Right lobe of liver (tissue), 4 donors: ENCODE measurements around the gene MARK3.

Experiments
- POLR2A ChIP-seq: fragments of 450-650 bp; IDR thresholded peaks from one replicate; pipeline ENCODE4 v1.6.1; 2017; ENCODE audit warnings: antibody characterized with exemption, mild to moderate bottlenecking
- TF ChIP-seq, protein P1 (sequence below), 4 donors: fragments of 200-600 bp in 3 of 4; fragments of 450-650 bp in 1 of 4; IDR thresholded peaks; one replicate each; pipeline versions ENCODE4 v1.5.1 to v1.8.0; 2016 to 2022; ENCODE audit warnings: antibody characterized with exemption in 4 of 4, mild to moderate bottlenecking in 2 of 4
- donor health status: DM: no; HTN: no; CAD: no.
- donor health status: DM: no; HTN: no; CAD: no.
- donor health status: DM: no; HTN: yes; CAD: no.

DNA sequence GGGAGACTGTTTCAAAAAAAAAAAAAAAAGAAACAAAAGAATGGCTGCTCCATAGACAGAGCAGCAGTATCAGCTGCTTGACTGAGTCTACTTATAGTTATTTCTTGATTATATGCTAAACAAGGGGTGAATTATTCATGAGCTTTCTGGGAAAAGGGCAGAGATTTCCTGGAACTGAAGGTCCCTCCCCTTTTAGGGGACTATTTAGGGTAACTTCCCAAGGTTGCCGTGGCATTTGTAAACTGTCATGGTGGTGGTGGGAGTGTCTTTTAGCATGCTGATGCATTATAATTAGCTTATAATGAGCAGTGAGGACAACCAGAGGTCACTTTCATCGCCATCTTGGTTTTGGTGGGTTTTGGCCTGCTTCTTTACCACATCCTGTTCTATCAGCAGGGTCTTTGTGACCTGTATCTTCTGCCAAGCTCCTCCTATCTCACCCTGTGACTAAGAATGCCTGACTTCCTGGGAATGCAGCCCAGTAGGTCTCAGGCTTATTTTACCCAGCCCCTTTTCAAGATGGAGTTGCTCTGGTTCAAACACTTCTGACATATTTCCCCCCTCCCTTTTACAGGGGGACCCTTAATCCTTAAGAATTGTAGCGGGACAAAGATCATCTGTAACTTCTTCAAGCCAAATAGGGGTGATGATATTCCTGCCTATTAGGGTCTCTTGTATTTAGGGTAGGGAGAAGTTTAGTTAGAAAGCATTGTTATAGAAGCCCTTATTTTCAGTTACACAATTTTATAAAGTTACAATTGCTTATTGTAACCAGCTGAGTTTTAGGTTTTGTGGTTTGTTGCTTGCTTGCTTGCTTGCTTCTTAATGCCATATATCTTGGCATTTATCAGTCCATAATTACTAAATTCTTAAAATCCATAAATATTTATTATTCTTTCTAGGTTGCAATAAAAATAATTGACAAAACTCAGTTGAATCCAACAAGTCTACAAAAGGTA lies 42.5 kb downstream of the MARK3 start:
- no peak for TF ChIP-seq POLR2A
- TF ChIP-seq, protein P1, sequence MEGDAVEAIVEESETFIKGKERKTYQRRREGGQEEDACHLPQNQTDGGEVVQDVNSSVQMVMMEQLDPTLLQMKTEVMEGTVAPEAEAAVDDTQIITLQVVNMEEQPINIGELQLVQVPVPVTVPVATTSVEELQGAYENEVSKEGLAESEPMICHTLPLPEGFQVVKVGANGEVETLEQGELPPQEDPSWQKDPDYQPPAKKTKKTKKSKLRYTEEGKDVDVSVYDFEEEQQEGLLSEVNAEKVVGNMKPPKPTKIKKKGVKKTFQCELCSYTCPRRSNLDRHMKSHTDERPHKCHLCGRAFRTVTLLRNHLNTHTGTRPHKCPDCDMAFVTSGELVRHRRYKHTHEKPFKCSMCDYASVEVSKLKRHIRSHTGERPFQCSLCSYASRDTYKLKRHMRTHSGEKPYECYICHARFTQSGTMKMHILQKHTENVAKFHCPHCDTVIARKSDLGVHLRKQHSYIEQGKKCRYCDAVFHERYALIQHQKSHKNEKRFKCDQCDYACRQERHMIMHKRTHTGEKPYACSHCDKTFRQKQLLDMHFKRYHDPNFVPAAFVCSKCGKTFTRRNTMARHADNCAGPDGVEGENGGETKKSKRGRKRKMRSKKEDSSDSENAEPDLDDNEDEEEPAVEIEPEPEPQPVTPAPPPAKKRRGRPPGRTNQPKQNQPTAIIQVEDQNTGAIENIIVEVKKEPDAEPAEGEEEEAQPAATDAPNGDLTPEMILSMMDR (IDR thresholded peaks at IDR 0.05) = no peak
